ENCODE measurements around the gene SWT1. TPM values are rescaled to one million over a fixed set of nuclear protein-coding genes. Genes with fewer than 3 reads are reported as not detected.

Gene SWT1
- total and polyA plus RNA-seq, 2 of the 13 experiments (the other 11 are each of a cell fraction or from before 2014, with no cell fraction given): 1.7 to 2.5 TPM

DNA sequence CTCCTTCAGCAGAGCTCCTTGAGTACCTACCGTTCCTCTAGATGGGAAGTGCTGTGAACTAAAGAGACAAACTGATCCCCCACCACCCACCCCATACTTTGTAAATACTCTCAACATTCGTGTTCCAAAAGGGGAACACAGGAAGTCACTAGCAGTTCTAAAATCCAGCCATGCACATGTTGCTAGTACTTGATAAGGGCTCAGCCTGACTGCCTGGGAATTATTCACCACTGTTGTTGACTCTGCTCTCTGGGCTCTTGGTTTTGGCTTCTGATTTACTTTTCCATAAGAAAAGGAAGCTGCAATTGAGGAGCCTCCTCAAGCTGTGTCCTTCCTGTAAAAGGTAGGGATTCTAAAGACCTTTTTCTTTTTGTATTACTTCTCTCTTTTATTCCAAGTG, 92.6 kb downstream of the SWT1 start:
- no peaks in the 10 kb centered on the region for H3K36me3 ChIP-seq (replicated peaks in 1 of 2; ENCODE audit: control insufficient read depth in 1 of 2, insufficient read depth in 2 of 2, low read length in 2 of 2)
- ChIA-PET POLR2A (no interaction called here), CTCF (ENCODE audit: low intra/inter-chr PET ratio, low total read pairs) (no interaction called here)
- no peaks in the 10 kb centered on the region for H4K20me1 ChIP-seq (ENCODE audit: insufficient read depth, low read length)
- TF ChIP-seq ADNP (CRISPR knock-in tag; IDR thresholded peaks at IDR 0.05) (no peak), ZKSCAN8 (CRISPR knock-in tag; IDR thresholded peaks at IDR 0.05; ENCODE audit: borderline replicate concordance) (no peak), NCOA1 (CRISPR knock-in tag; IDR thresholded peaks at IDR 0.05) (no peak), FOXJ3 (CRISPR knock-in tag; IDR thresholded peaks at IDR 0.05; ENCODE audit: borderline replicate concordance) (no peak)
- TF ChIP-seq, protein P1, sequence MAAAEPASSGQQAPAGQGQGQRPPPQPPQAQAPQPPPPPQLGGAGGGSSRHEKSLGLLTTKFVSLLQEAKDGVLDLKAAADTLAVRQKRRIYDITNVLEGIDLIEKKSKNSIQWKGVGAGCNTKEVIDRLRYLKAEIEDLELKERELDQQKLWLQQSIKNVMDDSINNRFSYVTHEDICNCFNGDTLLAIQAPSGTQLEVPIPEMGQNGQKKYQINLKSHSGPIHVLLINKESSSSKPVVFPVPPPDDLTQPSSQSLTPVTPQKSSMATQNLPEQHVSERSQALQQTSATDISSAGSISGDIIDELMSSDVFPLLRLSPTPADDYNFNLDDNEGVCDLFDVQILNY (CRISPR knock-in tag; conservative IDR thresholded peaks at IDR 0.05): no peak
- TF ChIP-seq, protein P2, sequence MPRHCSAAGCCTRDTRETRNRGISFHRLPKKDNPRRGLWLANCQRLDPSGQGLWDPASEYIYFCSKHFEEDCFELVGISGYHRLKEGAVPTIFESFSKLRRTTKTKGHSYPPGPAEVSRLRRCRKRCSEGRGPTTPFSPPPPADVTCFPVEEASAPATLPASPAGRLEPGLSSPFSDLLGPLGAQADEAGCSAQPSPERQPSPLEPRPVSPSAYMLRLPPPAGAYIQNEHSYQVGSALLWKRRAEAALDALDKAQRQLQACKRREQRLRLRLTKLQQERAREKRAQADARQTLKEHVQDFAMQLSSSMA (CRISPR knock-in tag; IDR thresholded peaks at IDR 0.05): no peak
- no peak overlapping the region for H3K27ac ChIP-seq (ENCODE audit: extremely low read length, insufficient read depth, low read length)
- in situ Hi-C loops (cut with HindIII; ENCODE audit: extremely low pct_ligation_motif_present, low pct_unique_long_range_greater_than_20kb): no loop called here
- no peak overlapping the region for H2AFZ ChIP-seq (ENCODE audit: low read length)
- no peak for ATAC-seq
- H3K4me2 ChIP-seq (ENCODE audit: low read depth, low read length): no peak overlapping the region
- no peaks in the 10 kb centered on the region for H3K79me2 ChIP-seq (ENCODE audit: insufficient read depth, low read length)
- intact Hi-C loops (cut with micrococcal nuclease; ENCODE audit: unreplicated experiment): no loop called here
- 70% methylated on average over 2 of the region's 2 CpGs for WGBS (ENCODE audit: low lambda C conversion rate)
- H3K27me3 ChIP-seq (ENCODE audit: control insufficient read depth in 1 of 2, insufficient read depth in 2 of 2, low read length in 2 of 2): no peaks in the 10 kb centered on the region
- no peak overlapping the region for H3K9ac ChIP-seq (ENCODE audit: insufficient read depth, low read depth, low read length)
- no peak for DNase-seq (ENCODE audit: low spot score)
- no peak for FAIRE-seq
- BruUV-seq (replicated peaks): no TSS peak
- no peak overlapping the region for H3K4me3 ChIP-seq (replicated peaks in 1 of 3; ENCODE audit: insufficient read depth in 1 of 3, low read depth in 2 of 3, low read length in 3 of 3)
- H3K4me1 ChIP-seq (ENCODE audit: insufficient read depth, low read length): no peaks in the 10 kb centered on the region
- no peaks in the 10 kb centered on the region for H3K9me3 ChIP-seq (ENCODE audit: low read length)

GRCh38 chr1:185250063-185250462, 93.1 kb downstream of the SWT1 start:
- Histone ChIP-seq H3K4me3 (replicated peaks in 1 of 3; ENCODE audit: insufficient read depth in 1 of 3, low read depth in 2 of 3, low read length in 3 of 3) (no peak overlapping the region), H4K20me1 (ENCODE audit: insufficient read depth, low read length) (no peaks in the 10 kb centered on the region), H3K27me3 (ENCODE audit: control insufficient read depth in 1 of 2, insufficient read depth in 2 of 2, low read length in 2 of 2) (no peaks in the 10 kb centered on the region), H3K9me3 (ENCODE audit: low read length) (no peaks in the 10 kb centered on the region), H3K27ac (ENCODE audit: extremely low read length, insufficient read depth, low read length) (no peak overlapping the region), H2AFZ (ENCODE audit: low read length) (no peak overlapping the region), H3K4me2 (ENCODE audit: low read depth, low read length) (no peak overlapping the region), H3K4me1 (ENCODE audit: insufficient read depth, low read length) (no peaks in the 10 kb centered on the region), H3K36me3 (replicated peaks in 1 of 2; ENCODE audit: control insufficient read depth in 1 of 2, insufficient read depth in 2 of 2, low read length in 2 of 2) (no peaks in the 10 kb centered on the region), H3K9ac (ENCODE audit: insufficient read depth, low read depth, low read length) (no peak overlapping the region), H3K79me2 (ENCODE audit: insufficient read depth, low read length) (no peaks in the 10 kb centered on the region)
- POLR2A ChIA-PET: no interaction called here
- intact Hi-C loops (cut with micrococcal nuclease; ENCODE audit: unreplicated experiment): no loop called here
- 87% methylated on average over 4 of the region's 4 CpGs for WGBS (ENCODE audit: low lambda C conversion rate)
- DNase-seq (ENCODE audit: low spot score) (no peak), FAIRE-seq (no peak), ATAC-seq (no peak)
- no TSS peak for BruUV-seq (replicated peaks)
- CTCF ChIA-PET (ENCODE audit: low intra/inter-chr PET ratio, low total read pairs): no interaction called here
- in situ Hi-C loops (cut with HindIII; ENCODE audit: extremely low pct_ligation_motif_present, low pct_unique_long_range_greater_than_20kb): no loop called here
- TF ChIP-seq THAP9 (CRISPR knock-in tag; IDR thresholded peaks at IDR 0.05; ENCODE audit: borderline replicate concordance) (no peak), KAT8 (CRISPR knock-in tag; IDR thresholded peaks at IDR 0.05) (no peak), ZNF572 (CRISPR knock-in tag; IDR thresholded peaks at IDR 0.05) (no peak)
- TF ChIP-seq, protein P3, sequence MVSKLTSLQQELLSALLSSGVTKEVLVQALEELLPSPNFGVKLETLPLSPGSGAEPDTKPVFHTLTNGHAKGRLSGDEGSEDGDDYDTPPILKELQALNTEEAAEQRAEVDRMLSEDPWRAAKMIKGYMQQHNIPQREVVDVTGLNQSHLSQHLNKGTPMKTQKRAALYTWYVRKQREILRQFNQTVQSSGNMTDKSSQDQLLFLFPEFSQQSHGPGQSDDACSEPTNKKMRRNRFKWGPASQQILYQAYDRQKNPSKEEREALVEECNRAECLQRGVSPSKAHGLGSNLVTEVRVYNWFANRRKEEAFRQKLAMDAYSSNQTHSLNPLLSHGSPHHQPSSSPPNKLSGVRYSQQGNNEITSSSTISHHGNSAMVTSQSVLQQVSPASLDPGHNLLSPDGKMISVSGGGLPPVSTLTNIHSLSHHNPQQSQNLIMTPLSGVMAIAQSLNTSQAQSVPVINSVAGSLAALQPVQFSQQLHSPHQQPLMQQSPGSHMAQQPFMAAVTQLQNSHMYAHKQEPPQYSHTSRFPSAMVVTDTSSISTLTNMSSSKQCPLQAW (CRISPR knock-in tag; IDR thresholded peaks at IDR 0.05): no peak
- TF ChIP-seq, protein P4, sequence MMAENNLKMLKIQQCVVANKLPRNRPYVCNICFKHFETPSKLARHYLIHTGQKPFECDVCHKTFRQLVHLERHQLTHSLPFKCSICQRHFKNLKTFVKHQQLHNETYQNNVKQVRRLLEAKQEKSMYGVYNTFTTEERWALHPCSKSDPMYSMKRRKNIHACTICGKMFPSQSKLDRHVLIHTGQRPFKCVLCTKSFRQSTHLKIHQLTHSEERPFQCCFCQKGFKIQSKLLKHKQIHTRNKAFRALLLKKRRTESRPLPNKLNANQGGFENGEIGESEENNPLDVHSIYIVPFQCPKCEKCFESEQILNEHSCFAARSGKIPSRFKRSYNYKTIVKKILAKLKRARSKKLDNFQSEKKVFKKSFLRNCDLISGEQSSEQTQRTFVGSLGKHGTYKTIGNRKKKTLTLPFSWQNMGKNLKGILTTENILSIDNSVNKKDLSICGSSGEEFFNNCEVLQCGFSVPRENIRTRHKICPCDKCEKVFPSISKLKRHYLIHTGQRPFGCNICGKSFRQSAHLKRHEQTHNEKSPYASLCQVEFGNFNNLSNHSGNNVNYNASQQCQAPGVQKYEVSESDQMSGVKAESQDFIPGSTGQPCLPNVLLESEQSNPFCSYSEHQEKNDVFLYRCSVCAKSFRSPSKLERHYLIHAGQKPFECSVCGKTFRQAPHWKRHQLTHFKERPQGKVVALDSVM (CRISPR knock-in tag; IDR thresholded peaks at IDR 0.05): no peak

Data from HepG2 (cell line).